HG02763 (cell line): ENCODE data around the gene POU6F2.

Experiments
- ATAC-seq: cut with Tn5 transposase; IDR thresholded peaks from one replicate; pipeline ENCODE4 v1.9.1; 2021; ENCODE audit warnings: mild to moderate bottlenecking, moderate library complexity; ENCODE audit not compliant: unreplicated experiment

The POU6F2 gene

DNA sequence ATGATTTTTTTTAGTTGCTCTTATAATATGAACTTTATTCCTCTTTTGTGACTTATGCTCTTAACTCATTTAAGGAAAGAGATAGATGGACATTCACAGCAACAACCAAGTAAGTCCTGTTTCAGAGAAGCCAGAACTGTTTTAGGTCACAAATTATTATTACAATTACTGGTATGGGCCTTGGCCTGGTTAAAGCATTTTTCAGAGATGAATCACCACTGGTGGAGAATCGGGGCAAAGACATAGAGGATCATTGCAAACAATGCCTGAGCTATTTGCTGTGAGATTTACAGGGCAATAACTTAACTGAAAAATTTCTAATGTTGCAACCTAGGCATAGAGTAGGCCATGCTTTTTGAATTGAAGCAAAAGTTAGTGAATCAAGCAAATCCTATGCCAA is 450.5 kb downstream of the POU6F2 start:
- no peak for ATAC-seq

DNA sequence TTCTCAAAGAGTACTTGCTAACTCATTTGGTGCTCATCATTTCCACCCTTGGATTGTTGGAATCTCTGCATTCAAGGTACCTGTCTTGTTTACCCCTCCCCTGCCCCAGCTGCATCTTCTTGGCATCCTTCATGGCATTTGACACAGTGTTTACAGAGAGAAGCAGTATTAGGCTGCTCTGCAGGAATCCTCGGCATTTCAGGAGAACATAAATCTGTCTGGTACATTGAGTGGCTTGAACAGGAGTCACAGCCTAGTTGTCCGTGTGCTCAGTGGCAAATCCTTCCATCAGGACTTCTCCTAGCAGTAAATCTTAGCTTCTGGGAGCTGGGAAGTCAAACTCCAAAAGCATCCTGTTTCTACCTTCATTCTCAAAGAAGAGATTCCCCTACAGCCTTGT is 451.7 kb downstream of the POU6F2 start:
- ATAC-seq = no peak

DNA sequence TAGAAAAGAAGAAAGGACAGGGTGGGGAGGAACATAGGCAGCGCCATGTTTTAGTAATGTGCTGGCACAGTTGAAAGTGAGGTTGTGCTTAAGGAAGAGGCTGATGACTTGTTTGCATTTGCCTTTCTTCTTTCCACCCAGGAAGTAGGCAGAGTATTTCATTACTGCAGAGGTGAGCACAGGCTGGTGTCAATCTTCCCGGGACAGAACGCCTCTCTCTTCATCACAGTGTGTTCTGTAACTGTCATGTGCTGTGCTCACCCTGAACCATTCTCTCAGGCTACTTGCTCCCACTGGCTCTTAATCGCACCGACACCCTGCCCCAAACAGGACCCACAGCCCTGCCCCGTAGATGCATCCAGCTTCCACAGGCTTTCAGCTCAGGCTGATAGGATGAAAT is 452.7 kb downstream of the POU6F2 start:
- no peak for ATAC-seq

DNA sequence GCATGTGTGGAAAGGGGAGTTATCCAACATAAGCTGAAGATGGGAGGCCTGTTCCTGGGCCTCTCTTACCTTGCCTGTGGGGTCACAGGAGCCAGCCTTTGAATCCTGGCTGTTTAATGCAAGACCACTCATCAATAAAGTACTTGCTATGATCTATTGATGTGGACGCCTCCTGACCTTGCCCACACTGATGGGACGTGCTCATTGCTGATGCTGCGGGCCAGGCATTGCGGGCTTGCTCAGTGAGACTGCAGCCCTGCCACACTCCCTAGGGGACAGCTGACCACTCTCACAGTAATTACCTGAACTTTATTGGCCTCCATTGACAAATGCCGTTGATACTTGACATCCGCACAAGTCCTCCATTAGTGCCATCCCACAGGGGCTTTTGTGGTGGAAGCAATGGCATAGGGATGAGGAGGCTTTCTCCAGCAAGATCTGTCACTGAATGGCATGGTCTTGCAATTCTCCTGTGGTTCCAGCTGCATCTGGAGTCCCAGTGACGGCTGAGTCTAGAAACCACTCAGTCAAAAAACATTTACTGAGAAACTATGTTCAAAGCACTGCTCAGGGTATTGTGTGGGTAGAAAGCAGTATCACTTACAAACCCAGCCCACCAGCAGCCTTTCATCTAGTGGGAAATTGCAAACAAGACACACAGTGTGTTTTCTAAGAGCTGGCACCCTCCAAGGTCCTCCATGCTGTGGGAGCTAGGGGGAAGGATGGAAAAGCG is 453.4 kb downstream of the POU6F2 start:
- no peak for ATAC-seq

DNA sequence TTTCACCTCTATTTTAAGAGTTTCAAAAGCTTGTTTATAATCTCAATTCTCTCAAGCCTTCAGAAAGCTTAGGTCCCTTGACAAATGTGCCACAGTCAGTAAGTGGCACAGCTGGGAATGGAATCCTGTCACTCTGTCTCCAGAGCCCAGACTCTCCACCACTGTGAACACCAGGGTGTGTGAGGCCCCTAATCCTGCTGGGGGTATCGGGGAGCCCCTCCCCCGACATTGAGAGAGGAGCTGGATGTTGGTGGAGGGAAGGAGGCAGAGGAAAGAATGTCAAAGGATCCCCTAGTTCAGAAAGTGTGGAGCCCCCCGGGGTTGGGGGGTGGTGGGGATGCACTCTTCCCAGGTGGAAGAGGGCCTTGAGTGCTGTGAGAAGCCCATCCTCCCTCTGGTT is 454.7 kb downstream of the POU6F2 start:
- ATAC-seq = no peak

DNA sequence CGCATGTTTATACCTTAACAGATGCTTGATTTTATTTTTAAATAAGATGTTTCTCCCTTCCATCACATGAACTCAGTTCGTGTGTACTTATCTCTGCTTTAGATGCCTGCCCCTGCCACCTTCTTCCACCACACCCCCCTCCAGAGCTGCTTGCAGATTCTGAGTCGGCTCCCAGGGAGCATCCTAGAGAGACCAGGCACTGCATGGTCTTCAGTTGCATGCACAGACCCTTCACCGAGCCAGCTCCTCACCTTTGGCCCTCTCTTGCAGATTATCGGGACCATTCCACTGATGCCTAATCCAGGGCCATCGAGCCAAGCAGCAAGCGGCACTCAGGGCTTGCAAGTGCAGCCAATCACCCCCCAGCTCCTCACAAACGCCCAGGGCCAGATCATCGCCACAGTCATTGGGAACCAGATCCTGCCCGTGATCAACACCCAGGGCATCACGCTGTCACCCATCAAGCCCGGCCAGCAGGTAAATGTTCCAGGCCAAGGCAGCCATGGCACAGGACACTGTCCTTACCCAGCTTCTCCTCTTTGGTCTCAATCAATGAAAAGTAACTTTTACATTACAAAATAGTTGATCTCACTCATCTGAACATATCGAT is 455.2 kb downstream of the POU6F2 start:
- no peak for ATAC-seq

DNA sequence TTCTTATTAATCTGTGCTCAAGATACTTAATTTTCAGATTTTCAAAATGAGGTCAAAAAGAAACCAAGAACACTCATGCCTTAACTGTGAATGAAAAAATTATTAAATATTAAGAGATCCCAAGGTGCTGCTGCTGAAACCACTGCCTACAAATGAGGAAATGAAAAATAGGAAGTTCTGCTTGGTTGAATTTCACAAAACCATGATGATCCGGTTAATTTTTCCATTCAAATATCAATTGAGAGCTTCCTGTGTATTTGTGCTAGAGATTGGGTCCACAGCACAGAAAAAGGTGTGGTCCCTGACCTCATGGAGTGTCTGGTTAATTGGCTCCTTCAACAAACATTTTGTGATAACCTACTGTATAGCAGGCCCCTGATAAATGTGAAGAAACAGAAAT is 455.8 kb downstream of the POU6F2 start:
- no peak for ATAC-seq

DNA sequence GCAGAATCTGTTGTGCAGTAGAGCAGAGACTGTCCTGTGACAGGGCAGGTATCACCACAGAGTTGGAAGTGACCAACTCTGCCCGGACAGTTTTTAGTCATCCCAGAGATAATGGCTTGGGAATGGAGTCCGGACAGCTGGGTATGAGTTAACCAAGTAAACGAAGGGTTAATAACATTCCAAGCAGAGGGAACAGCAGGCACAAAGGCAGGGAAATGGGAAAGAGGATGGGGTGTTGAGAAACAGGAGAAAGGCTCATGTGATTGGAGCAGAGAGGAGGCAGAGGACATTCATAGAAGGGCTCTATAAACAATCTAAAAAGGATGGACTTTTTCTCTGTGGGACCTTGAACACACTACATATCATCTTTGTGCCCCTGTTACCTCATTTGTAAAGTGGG is 456.3 kb downstream of the POU6F2 start:
- ATAC-seq = no peak

DNA sequence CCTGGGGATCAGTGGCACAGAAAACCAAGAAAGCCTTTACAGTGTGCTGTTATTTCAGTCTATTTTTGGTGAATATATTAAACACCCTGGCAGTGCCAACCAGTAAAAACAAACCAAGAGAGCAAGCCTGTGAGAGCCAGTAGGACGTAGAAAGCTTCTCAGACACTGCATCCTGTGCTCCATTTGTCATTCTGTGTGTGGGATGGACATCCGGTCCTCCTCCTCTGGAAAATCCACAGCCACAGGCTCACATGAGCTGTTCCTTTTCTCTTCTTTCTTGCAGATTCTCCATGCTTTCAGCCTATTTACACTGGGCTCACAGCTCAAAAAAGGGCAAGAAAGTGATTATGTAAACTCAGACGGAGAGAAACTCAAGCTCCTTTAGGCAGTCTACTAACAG is 468.8 kb downstream of the POU6F2 start:
- no peak for ATAC-seq

DNA sequence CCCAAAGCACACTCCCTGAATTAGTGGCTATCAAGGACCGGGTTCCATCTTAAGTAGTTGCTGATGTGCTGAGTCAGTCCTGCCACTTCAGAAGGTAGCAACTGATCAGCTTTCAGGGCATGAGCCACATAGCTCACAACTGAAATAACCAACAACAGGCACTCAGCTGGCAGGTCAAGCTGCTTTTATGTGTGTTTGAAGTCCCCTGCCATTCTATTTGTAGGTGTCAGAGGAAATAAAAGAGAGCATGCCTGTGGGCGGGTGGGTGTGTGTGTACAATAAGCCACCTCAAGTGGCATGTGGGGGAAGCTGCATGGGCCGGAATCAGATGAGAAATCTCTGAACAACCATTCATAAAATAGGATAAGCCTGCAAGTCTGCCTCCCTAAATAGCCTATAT is 474.2 kb downstream of the POU6F2 start:
- no peak for ATAC-seq

DNA sequence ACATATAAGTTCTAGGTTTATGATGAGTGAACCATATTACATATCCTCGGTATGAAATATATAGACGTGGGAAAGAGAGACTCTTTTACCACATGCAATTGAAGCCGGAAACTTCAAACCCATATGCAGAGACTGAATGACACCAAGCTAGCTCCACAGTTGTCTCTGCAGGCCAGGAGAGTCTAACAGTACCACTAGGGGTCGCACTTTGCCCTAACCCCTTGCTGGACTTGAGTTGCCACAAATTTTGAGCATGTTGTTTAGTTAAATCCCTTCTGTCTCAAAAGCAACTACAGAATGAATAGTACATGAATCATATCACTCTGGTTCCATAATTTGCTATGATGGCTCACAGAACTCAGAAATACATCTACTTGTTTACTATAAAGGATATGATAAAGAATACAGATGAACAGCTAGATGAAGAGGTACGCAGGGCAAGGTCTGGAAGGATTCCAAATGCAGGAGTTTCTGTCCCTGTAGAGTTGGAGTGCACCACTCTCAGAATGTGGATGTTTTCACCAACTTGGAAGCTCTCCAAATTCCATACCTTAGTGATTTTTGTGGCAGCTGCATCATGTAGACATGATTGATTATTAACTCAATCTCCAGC is 476.1 kb downstream of the POU6F2 start:
- ATAC-seq = no peak

DNA sequence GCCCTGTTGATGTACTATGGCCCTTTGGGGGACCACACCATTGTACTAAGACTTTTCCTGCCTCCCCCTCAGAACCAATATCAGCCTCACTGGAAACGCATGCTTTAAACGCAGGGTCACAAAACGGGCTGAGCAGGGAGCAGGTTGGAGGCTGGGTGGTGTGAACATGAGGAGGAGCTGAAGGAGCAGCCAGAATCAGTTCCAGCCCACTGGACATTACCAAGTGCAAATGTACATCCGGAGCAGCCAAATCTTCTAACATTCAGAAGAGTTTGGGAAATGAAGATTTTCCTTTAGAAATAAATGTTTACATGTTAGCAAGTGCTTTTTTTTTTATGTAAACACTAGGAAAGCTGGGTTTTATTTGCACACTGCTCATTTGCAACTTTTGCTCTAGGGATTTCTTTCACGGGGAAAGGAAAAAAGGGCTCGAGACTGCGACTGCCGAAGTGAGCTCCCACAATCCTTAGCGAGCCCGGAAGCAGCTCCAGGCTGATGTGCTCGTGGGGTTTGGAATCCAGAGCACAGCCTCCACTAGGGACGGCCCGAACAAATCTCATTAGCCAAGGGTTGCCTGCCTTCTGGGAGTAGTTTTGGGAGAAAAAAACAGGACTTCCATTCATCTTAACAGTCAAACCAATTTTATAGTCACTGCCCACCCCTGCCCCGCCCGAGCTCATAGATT is 480.5 kb downstream of the POU6F2 start:
- no peak for ATAC-seq

DNA sequence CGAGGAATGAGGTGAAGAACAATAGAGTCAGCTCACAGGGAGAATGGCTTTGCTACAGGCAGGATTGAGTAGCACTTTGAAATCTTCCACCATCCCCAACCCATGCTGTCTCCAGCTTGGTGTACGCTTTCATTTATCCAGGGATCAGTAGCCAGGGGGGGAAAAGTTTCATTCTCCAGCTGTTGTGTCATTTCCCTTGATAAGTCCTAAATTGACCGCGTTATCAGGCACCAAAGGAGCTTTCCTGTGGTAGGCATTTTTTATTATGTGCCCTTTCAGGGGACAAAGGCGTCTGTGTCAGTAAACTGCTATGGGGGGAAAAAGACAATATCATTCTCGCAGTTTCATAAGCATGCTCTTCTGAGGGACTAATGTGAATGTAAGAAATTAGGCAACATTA is 481.9 kb downstream of the POU6F2 start:
- ATAC-seq = no peak

DNA sequence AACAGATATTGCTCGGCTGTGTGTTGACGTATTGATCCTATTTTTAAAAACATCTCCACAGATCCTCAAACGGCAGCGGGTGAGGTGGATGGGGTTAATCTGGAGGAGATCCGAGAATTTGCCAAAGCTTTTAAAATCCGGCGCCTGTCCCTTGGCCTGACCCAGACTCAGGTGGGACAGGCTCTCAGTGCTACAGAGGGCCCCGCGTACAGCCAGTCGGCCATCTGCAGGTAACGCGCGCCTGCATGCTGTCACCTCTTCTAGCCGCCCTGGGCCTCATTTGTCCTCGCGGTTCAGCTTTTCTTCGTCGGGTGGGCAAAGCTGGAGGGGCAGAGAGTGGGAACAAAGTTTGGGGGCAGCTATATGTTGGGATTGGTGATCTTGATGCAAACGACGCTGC is 482.8 kb downstream of the POU6F2 start:
- ATAC-seq = no peak

DNA sequence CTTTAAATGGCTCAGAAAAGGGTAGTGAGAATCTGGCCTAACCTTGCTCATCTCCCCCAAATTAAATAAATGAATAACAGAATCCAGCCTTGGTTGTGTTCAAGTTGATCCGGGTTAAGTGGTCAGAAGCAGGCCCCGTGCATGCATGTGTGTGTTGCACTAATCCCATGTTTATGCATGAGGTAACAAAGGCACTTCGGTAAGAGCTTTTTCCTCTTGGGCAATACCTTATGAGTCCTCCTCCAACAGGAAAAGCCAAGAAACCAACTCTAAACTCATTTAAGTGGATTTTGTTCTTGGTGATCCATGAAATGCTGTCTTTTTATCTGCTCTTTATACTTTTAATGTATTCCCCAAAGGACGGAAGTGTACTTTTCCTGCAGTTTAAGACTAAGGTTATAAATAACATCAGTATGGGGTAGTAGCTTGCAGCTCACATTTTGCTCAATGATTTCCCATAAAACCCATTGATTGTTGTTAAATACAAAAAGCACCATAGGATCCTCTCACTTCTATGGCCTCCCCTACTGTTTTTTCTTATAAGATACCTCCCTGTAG is 483.6 kb downstream of the POU6F2 start:
- no peak for ATAC-seq

DNA sequence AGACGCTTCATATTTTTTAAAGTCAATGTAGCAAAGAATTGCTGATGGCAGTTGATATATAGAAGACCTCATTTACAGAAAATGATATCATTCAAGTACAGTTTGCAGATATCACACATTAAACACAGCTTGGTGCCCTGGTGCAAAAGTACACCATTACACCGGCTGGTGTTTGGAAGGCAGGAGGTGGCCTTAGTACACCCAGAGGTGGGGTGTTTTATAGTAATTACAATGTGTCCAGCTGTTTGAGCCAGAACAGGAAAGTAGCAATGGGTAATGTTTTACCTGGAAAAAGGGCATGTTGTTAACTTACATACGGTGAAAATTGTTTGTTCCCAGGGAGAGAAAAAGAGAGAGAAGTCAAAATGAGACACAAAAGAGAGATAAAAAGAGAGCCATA is 485.5 kb downstream of the POU6F2 start:
- ATAC-seq = no peak

DNA sequence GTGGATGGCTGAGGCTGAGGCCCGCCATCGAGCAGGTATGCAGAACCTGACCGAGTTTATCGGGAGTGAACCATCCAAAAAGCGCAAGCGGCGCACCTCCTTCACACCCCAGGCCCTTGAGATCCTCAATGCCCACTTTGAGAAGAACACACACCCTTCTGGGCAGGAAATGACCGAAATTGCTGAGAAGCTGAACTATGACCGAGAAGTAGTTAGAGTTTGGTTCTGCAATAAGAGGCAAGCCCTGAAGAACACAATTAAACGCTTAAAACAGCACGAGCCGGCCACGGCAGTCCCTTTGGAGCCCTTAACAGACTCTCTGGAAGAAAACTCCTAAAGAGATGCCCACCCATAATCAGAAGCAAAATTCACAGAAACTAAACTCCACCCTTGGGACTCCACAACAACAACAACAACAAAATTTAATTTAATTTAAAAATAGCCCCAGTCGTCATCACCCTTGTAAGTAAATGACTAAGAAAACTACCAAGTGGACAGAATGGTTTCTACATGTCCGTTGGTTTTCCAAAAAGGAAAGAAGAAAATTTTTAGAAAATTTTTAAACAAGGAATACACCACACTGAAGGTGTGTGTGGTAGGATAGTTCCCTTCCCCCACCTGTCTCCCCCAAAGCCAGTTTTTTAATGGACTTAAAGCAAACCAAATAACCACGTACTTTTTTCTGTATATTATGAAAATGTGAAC is 486.8 kb downstream of the POU6F2 start:
- no peak for ATAC-seq

DNA sequence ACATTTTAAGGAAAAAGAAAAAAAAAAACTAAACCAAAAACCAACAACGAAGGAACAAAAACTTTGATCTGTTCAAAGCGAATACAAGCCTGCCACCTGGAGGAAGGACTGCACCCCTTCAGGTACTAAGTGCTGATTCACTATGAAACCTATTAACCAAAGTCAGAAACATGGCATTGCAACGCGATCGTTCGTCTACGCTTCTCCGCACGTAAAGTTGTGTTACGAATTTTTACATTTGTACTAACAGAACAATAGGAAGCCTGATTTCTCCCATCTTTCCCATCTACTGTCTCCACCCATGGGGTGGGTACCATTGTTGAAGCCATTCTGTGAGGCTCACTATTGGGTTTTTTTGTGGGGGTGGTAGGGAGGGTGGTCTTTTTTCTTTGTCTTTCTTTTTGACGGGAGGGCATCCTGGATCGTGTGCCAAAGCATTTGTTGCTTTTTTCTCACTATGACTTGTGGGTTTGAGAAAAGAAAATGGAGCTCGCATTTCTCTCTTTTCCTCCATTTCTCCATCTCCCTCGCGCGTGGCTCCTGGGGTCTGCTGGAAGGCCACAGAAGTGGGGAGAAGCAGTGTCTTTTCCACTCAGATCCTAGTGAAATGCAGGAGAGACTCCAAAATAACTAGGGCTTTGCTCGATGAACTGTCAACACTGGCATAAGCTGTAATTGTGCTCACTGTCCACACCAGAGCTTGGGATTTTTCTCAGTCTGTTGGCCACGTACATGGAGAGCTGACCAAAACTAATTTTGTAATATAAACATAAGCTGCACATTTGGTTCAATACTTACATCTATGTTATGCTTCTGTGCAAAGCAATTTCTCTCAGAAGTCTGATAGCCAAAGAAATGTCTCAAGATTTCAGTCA is 487.6 kb downstream of the POU6F2 start:
- ATAC-seq = peak; percentile 83

DNA sequence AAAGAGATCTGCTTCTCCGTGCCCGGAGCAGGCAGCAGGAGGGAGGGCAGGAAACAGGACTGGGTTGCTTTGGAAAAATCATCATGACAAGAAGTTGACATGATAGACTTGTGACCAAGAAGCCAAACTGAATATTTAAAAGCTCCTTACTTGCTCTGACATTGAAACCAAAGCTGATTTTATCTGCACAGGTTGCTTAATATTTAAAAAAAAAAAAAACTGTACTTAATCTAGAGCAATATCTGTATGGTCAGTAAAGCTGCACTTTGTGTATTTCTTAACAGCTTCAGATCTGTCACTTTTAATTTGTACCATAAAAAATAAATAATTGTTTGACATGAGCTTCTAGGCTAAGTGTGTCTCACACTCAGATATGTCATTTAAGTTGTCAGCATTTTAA is 490.6 kb downstream of the POU6F2 start:
- no peak for ATAC-seq

DNA sequence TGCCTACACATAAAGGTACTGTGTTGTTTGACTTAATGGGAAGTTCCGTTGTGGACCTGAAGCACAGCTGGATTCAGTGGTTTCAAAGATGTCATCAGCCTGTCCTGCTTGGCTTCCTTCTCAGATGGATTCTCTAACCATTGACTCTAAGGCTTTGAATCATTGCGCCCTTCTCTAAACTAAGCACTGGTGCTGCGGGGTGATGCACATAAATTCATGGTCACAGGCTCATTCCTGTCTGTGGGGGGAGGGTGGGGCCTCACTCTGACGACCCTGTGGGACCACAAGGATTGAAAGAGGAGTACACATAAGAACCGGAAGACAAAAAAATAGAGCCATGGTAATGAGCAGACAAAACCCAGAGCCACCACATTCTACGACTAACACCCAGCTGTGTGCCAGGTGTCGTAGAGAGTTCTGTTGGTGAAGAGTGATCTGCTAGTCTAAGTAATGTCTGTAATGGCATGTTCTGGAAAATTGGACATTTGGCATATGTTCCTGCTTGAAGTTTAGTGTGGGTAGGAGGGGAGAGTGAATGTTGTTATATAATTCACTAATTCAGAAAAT is 491.2 kb downstream of the POU6F2 start:
- ATAC-seq = no peak
